ENCODE data around the gene CCDC92B.

GRCh38 chr17:2750721-2751120 is 1.3 kb upstream of the CCDC92B start:
- TF ChIP-seq CTCF (IDR thresholded peaks at IDR 0.05; ENCODE audit: low read length) (no peak), EZH2 (IDR thresholded peaks at IDR 0.05; ENCODE audit: borderline replicate concordance, low read length) (no peak)
